GM12801 (cell line): Measurements from ENCODE around the gene IGFL3.

ENCODE experiments used
- CTCF ChIP-seq: IDR thresholded peaks from one replicate; pipeline ENCODE4 v1.5.1; 2011; ENCODE audit warnings: control low read depth; ENCODE audit not compliant: insufficient read length; ENCODE audit errors: extremely low read depth

Gene IGFL3

GRCh38 chr19:46101293-46101692 lies 23.2 kb downstream of the IGFL3 start:
- TF ChIP-seq CTCF, result no peak

DNA sequence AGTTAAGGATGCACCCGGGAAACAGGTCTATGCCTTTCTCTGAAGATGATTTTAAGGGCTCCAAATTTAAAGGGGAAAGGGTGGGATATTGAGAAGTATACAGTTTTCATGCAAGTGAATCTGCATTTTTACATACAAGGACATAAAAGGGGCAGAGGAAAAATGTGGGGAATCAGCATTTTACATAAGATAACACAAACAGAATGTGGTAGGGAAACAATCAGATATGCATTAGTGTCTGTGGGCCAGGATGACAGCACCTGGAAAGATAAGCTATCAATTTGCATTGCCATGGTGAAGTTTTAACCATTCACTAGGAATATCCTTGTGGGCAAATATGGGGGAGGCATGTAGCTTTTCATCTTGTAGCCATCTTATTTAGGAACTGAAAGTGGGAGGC lies 24.1 kb downstream of the IGFL3 start:
- no peak for TF ChIP-seq CTCF

DNA sequence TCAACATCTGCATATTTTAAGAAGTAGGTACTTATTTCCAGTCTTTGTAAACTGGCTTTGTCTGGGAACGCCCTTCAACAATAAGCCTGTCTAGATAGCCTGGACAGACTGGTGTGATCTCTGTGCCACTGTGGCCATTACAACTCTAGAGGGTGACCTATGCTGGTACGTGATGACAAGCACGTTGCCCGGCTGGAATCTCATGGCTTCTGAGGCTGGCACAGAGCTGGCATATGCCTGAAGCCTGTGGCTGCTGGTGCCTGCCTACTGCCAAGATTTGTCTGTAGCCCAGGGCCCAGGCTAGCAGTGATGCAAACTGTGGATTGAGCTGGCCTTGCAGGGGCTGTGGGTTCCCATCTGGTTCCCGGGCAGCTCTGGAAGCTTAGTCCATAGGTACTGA lies 34.0 kb downstream of the IGFL3 start:
- no peak for TF ChIP-seq CTCF

- no peak for TF ChIP-seq CTCF
Observed at GRCh38 chr19:46089432-46089831, 35.1 kb downstream of the IGFL3 start.

- no peak for TF ChIP-seq CTCF
Observed at GRCh38 chr19:46088101-46088500, 36.4 kb downstream of the IGFL3 start.

- no peak for TF ChIP-seq CTCF
Observed at GRCh38 chr19:46085888-46086287, 38.6 kb downstream of the IGFL3 start.

- TF ChIP-seq CTCF, result no peak
Observed at GRCh38 chr19:46082728-46083050, 41.8 kb downstream of the IGFL3 start.
